K562 (cell line): Measurements from ENCODE around the gene PREB. TPM values are rescaled to one million over a fixed set of nuclear protein-coding genes. Genes with fewer than 3 reads are reported as not detected.
A peak's percentile ranks its signal among the peaks of the same experiment; 100 is the strongest.

Source experiments
- MGA ChIP-seq: fragments of 450-650 bp; IDR thresholded peaks from 2 replicates; pipeline ENCODE4 v1.6.1; 2016; ENCODE audit warnings: mild to moderate bottlenecking, moderate library complexity
- NR2C2 ChIP-seq, 2 experiments: fragments of 200-800 bp in 1 of 2; sonication (Bioruptor generic) in 1 of 2; sonication (generic) in 1 of 2; formaldehyde crosslinking in 1 of 2; IDR thresholded peaks; 2 replicates each; pipeline versions ENCODE4 v1.6.1 to v1.8.0; 2016 to 2022; ENCODE audit warnings: mild to moderate bottlenecking in 1 of 2, missing compliant biosample characterization in 1 of 2, missing genetic modification characterization in 1 of 2, missing genetic modification reagents in 1 of 2
- SREBF1 ChIP-seq: fragments of 150-350 bp; IDR thresholded peaks from 2 replicates; pipeline ENCODE4 v1.6.1; 2014; ENCODE audit warnings: antibody characterized with exemption, low read depth, low read length, borderline replicate concordance
- ZNF146 ChIP-seq: IDR thresholded peaks from one replicate; pipeline ENCODE4 v1.6.1; 2018; ENCODE audit warnings: missing compliant biosample characterization; ENCODE audit not compliant: unreplicated experiment
- ZNF239 ChIP-seq: fragments of 250-450 bp; sonication (Bioruptor Pico); IDR thresholded peaks from 2 replicates; pipeline ENCODE4 v1.4.0; 2020; ENCODE audit warnings: mild to moderate bottlenecking
- ZNF766 ChIP-seq: fragments of 200-800 bp; sonication (Bioruptor generic); conservative IDR thresholded peaks from 2 replicates; pipeline ENCODE4 v1.6.1; 2016; ENCODE audit warnings: missing genetic modification characterization, missing compliant biosample characterization
- polyA plus RNA-seq, 8 experiments: library from polyadenylated mRNA; depleted of rRNA in 4 of 8; stranded (reverse) in 5 of 8; unstranded in 3 of 8; fragments of >200 nt; fragmentation: Nextera tagmentation in 2 of 8; fragmentation: Illumina TruSeq in 1 of 8; extraction: Ambion mirVana in 2 of 8; extraction: Trizol in 1 of 8; gene quantifications; 2 replicates each; pipeline versions ENCODE4 v1.2.1 to v1.2.3, GENCODE V29; 2011 to 2014; ENCODE audit warnings: inconsistent platforms in 1 of 8, missing spikeins in 1 of 8
- total RNA-seq, 7 experiments: library from RNA; depleted of rRNA in 6 of 7; stranded (reverse); fragments of >200 nt in 6 of 7; fragmentation: Illumina TruSeq in 2 of 7; extraction: Trizol in 2 of 7; gene quantifications; 2 replicates each; pipeline versions ENCODE4 v1.2.1 to v1.2.3, GENCODE V29; 2011 to 2021; ENCODE audit warnings: low replicate concordance in 1 of 7
- TF ChIP-seq, protein P1 (sequence below): sonication (generic); formaldehyde crosslinking; IDR thresholded peaks from 2 replicates; pipeline ENCODE4 v1.8.0; 2022; ENCODE audit warnings: missing genetic modification reagents, mild to moderate bottlenecking, borderline replicate concordance
- TF ChIP-seq, protein P2 (sequence below): fragments of 250-450 bp; sonication (Bioruptor Pico); IDR thresholded peaks from 2 replicates; pipeline ENCODE4 v1.4.0; 2020; ENCODE audit warnings: mild to moderate bottlenecking, moderate library complexity, borderline replicate concordance

PREB gene
- total and polyA plus RNA-seq, 9 of the 15 experiments (the other 6 are each of a cell fraction or from before 2014, with no cell fraction given) = 35.1 to 84.2 (median 67.2) TPM

- TF ChIP-seq, protein P1, sequence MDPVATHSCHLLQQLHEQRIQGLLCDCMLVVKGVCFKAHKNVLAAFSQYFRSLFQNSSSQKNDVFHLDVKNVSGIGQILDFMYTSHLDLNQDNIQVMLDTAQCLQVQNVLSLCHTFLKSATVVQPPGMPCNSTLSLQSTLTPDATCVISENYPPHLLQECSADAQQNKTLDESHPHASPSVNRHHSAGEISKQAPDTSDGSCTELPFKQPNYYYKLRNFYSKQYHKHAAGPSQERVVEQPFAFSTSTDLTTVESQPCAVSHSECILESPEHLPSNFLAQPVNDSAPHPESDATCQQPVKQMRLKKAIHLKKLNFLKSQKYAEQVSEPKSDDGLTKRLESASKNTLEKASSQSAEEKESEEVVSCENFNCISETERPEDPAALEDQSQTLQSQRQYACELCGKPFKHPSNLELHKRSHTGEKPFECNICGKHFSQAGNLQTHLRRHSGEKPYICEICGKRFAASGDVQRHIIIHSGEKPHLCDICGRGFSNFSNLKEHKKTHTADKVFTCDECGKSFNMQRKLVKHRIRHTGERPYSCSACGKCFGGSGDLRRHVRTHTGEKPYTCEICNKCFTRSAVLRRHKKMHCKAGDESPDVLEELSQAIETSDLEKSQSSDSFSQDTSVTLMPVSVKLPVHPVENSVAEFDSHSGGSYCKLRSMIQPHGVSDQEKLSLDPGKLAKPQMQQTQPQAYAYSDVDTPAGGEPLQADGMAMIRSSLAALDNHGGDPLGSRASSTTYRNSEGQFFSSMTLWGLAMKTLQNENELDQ = no peak
- peak; percentile 59; the same call in 1 of the 2 replicates for TF ChIP-seq ZNF766 (CRISPR knock-in tag)
- no peak for TF ChIP-seq SREBF1
- TF ChIP-seq ZNF239 (CRISPR knock-in tag) = no peak
- TF ChIP-seq, protein P2, sequence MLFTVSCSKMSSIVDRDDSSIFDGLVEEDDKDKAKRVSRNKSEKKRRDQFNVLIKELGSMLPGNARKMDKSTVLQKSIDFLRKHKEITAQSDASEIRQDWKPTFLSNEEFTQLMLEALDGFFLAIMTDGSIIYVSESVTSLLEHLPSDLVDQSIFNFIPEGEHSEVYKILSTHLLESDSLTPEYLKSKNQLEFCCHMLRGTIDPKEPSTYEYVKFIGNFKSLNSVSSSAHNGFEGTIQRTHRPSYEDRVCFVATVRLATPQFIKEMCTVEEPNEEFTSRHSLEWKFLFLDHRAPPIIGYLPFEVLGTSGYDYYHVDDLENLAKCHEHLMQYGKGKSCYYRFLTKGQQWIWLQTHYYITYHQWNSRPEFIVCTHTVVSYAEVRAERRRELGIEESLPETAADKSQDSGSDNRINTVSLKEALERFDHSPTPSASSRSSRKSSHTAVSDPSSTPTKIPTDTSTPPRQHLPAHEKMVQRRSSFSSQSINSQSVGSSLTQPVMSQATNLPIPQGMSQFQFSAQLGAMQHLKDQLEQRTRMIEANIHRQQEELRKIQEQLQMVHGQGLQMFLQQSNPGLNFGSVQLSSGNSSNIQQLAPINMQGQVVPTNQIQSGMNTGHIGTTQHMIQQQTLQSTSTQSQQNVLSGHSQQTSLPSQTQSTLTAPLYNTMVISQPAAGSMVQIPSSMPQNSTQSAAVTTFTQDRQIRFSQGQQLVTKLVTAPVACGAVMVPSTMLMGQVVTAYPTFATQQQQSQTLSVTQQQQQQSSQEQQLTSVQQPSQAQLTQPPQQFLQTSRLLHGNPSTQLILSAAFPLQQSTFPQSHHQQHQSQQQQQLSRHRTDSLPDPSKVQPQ (CRISPR knock-in tag) = no peak
- TF ChIP-seq ZNF146 = no peak
- TF ChIP-seq NR2C2 (CRISPR knock-in tag; IDR thresholded peaks at IDR 0.05) = no peak
- 0 out of 2 replicates have a peak, but pooled peaks have one; percentile 16 for TF ChIP-seq NR2C2 (tag; IDR thresholded peaks at IDR 0.05)
- no peak for TF ChIP-seq MGA
Measured at GRCh38 chr2:27095745-27096651, 38.4 kb downstream of the PREB start (continued).
